PC-9 (cell line): Measurements from ENCODE around the gene CALD1.

Experiments used
- CTCF ChIP-seq: fragments of 200-600 bp; sonication (generic); conservative IDR thresholded peaks from 2 replicates; pipeline ENCODE4 v1.6.1; 2017; ENCODE audit warnings: mixed run types, antibody characterized with exemption, mild to moderate bottlenecking, moderate library complexity
- EZH2 ChIP-seq: fragments of 200-600 bp; sonication (generic); IDR thresholded peaks from 2 replicates; pipeline ENCODE4 v1.8.0; 2017; ENCODE audit warnings: antibody characterized with exemption, low read depth

- no peak for TF ChIP-seq CTCF
- TF ChIP-seq EZH2 = no peak
Observed at GRCh38 chr7:134870781-134871180, 91.3 kb downstream of the CALD1 start.
